ENCODE measurements around the gene ALPK1. TPM values are rescaled to one million over a fixed set of nuclear protein-coding genes. Genes with fewer than 3 reads are reported as not detected.
"Not testable (repeated sequence)": the region's sequence is repeated elsewhere in the genome, so short reads cannot be mapped to it uniquely, and the experiment has no call there.

Gene ALPK1
- total RNA-seq, 1 donor from 2014 or later = 34.3 TPM

DNA sequence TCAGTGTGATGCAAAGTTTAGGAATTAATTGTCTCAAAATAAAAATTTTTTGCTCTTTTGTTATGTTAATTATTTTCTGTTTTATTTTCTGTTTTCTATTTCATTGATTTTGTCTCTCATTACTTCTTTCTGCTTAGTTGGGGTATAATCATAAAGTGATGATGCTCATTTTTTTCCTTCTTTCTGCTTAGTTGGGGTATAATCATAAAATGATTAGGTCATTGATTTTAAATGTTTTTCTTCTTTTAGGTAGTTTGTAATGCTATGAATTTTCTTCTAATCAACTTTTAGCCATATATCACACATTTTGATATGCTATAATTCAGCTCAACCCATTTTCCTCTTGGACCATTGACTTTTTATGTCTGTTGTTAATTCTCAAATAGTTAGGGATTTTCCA is 175.1 kb downstream of the ALPK1 start:
- no peak for DNase-seq

DNA sequence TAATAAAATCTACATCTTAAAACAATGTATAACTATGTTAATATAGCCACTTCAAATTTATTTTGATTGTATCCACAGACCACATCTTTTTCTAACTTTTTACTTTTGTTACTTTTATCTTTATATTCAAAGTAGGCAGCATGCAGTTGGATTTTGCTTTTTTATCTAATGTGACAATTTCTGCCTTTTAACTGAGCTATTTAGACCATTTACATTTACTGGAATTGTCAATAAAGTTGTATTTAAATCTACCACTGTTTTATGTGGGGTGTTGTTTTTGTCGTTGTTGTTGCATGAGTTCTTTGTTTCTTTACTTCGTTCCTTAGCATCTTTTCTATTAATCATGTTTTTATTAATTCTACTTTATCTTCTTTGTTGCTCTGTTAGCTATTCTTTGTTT is 176.8 kb downstream of the ALPK1 start:
- Histone ChIP-seq H3K27me3 (no peaks in the 10 kb centered on the region), H3K36me3 (no peaks in the 10 kb centered on the region), H3K4me1 (no peaks in the 10 kb centered on the region), H3K9me3 (no peaks in the 10 kb centered on the region), H3K27ac (no peak overlapping the region), H3K4me3 (no peak overlapping the region)
- intact Hi-C loops (cut with DNase I) = no loop called here
- no peak for DNase-seq
- ATAC-seq = no peak
- TF ChIP-seq, protein P1, sequence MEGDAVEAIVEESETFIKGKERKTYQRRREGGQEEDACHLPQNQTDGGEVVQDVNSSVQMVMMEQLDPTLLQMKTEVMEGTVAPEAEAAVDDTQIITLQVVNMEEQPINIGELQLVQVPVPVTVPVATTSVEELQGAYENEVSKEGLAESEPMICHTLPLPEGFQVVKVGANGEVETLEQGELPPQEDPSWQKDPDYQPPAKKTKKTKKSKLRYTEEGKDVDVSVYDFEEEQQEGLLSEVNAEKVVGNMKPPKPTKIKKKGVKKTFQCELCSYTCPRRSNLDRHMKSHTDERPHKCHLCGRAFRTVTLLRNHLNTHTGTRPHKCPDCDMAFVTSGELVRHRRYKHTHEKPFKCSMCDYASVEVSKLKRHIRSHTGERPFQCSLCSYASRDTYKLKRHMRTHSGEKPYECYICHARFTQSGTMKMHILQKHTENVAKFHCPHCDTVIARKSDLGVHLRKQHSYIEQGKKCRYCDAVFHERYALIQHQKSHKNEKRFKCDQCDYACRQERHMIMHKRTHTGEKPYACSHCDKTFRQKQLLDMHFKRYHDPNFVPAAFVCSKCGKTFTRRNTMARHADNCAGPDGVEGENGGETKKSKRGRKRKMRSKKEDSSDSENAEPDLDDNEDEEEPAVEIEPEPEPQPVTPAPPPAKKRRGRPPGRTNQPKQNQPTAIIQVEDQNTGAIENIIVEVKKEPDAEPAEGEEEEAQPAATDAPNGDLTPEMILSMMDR (IDR thresholded peaks at IDR 0.05) = no peak

More for the DNA sequence above, 175.1 kb downstream of the ALPK1 start:
- H3K36me3 ChIP-seq = no peaks in the 10 kb centered on the region
- intact Hi-C loops (cut with DNase I) = no loop called here
- no peaks in the 10 kb centered on the region for H3K9me3 ChIP-seq
- no peaks in the 10 kb centered on the region for H3K27me3 ChIP-seq
- H3K4me3 ChIP-seq = no peak overlapping the region
- TF ChIP-seq, protein P1 (IDR thresholded peaks at IDR 0.05) = no peak
- no peak overlapping the region for H3K27ac ChIP-seq
- no peaks in the 10 kb centered on the region for H3K4me1 ChIP-seq
- no peak for ATAC-seq

DNA sequence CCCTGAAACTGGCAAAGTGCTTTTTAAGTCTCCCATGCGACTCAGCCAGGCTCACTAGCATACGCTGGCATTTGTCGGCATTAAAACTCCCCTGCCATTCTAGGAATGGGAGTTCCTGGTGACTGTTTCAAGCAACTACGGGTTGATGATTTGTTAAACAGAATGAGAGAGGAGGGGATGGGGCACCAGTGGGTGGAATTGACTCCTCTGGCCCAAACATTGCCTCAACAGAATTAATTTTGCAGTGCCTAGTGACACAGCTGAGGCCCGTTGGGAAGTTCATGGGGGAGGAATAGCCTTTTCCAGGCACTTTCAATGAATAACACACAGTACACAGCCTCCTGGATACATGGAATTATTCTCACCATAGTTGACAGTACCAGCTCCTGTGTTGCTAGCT is 188.8 kb downstream of the ALPK1 start:
- ATAC-seq (no peak), DNase-seq (no peak)
- no peaks in the 10 kb centered on the region for H3K4me1 ChIP-seq
- no peaks in the 10 kb centered on the region for H3K27me3 ChIP-seq
- TF ChIP-seq, protein P1 (IDR thresholded peaks at IDR 0.05) = no peak
- intact Hi-C loops (cut with DNase I) = no loop called here
- H3K36me3 ChIP-seq = no peaks in the 10 kb centered on the region
- H3K4me3 ChIP-seq = no peak overlapping the region
- peaks cover 6% of the 10 kb centered on the region for H3K9me3 ChIP-seq
- no peak overlapping the region for H3K27ac ChIP-seq

DNA sequence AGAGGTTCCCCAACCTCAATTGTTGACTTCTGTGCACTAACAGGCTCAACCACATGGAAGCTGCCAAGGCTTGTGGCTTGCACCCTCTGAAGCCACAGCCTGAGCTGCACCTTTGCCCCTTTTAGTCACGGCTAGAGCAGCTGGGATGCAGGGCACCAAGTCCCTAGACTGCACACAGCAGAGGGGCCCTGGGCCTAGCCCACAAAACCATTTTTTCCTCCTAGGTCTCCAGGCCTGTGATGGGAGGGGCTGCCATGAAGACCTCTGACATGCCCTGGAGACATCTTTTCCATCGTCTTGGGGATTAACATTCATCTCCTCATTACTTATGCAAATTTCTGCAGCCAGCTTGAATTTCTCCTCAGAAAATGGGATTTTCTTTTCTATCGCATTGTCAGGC is 193.6 kb downstream of the ALPK1 start:
- H3K9me3 ChIP-seq; H3K4me3 ChIP-seq; intact Hi-C loops (cut with DNase I); ATAC-seq; H3K36me3 ChIP-seq; H3K27me3 ChIP-seq; H3K27ac ChIP-seq; DNase-seq; H3K4me1 ChIP-seq: not testable (repeated sequence)

Other genes starting within 250 kb of the ALPK1 start
- gene FAM241A, start 151.9 kb upstream of the ALPK1 start, total RNA-seq = 6.3 TPM
- gene AP1AR, start 65.6 kb upstream of the ALPK1 start, total RNA-seq = 16.6 TPM
- 10.6 TPM for gene TIFA, start 11.5 kb upstream of the ALPK1 start, total RNA-seq
- gene NEUROG2, start 218.8 kb downstream of the ALPK1 start, total RNA-seq = not detected

Measured in upper lobe of right lung (tissue), 1 donor.